GM19025 (cell line): ENCODE measurements around the gene FLYWCH1.
A peak's percentile ranks its signal among the peaks of the same experiment; 100 is the strongest.

ENCODE experiments used
- ATAC-seq: cut with Tn5 transposase; IDR thresholded peaks from one replicate; pipeline ENCODE4 v1.9.1; 2021; ENCODE audit warnings: mild to moderate bottlenecking, low read depth, moderate library complexity; ENCODE audit not compliant: unreplicated experiment

FLYWCH1 gene

GRCh38 chr16:2966043-2966807 lies 54.5 kb downstream of the FLYWCH1 start:
- no peak for ATAC-seq

GRCh38 chr16:2966808-2967191 lies 55.1 kb downstream of the FLYWCH1 start:
- no peak for ATAC-seq

DNA sequence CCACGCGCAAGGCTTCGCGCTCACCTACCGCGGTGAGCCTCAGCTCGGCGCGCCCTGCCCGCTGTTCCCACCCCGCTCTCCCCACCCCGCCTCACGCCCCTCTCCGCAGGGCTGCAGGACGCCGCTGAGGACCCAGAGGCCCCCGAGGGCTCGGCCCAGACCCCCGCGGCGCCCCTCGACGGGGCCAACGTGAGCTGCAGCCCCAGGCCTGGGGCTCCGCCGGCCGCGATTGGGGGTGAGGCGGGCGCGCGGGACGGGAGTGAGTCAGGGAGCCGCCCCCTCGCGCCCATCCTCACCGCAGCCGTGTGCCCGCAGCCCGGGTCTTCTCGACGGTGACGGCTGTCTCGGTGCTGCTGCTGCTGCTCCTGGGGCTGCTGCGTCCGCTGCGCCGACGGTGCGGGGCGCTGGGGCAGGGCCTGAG lies 55.5 kb downstream of the FLYWCH1 start:
- no peak for ATAC-seq

- no peak for ATAC-seq
Measured at GRCh38 chr16:2967721-2968161, 56.0 kb downstream of the FLYWCH1 start.

GRCh38 chr16:2968368-2968737 lies 56.6 kb downstream of the FLYWCH1 start:
- ATAC-seq = no peak

DNA sequence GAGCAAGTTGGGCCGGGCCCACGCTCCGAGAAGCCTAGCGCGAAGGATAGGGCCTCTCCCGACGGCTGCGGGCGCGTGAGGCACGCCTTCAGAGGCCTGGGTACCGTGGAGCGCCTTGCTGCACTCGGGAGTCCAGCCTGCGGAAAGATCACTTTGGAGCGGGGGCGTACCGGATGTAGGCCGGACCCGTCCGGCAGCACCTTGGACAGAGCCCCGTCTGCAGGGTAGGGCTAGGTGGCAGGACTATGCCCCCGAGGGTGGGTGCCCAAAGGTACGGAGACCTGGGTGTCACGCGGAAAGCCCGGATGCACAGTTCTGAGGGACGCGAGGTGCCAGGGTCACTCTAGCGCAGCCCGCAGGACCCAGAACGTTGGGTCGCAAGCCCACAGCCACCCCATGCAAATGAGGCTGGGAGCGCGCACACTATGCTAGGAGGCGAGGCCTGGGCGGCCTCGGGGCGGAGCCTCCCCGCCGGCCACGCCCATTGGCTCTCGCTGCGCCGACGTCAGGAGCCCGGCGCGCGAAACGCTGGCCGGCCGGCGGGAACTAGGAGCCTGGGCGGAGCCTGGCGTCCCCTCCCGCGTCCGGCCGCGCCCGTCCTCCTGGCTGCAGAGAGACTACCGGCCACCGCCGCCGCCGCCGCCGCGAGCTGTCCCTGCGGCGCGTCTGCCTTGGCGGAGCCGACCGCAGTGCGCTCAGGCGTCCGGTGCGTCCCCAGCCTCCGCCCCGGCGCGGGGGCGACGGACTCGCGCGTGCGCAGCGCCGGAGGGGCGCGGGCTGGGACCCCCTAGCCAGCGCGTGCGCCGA lies 57.2 kb downstream of the FLYWCH1 start, which contains the start of gene PAQR4:
PAQR4 (plus strand) TSS at position 611 of the 807 bp plus-strand sequence. CDS start 327 bp downstream, outside the sequence.
- peak; percentile 77 for ATAC-seq

DNA sequence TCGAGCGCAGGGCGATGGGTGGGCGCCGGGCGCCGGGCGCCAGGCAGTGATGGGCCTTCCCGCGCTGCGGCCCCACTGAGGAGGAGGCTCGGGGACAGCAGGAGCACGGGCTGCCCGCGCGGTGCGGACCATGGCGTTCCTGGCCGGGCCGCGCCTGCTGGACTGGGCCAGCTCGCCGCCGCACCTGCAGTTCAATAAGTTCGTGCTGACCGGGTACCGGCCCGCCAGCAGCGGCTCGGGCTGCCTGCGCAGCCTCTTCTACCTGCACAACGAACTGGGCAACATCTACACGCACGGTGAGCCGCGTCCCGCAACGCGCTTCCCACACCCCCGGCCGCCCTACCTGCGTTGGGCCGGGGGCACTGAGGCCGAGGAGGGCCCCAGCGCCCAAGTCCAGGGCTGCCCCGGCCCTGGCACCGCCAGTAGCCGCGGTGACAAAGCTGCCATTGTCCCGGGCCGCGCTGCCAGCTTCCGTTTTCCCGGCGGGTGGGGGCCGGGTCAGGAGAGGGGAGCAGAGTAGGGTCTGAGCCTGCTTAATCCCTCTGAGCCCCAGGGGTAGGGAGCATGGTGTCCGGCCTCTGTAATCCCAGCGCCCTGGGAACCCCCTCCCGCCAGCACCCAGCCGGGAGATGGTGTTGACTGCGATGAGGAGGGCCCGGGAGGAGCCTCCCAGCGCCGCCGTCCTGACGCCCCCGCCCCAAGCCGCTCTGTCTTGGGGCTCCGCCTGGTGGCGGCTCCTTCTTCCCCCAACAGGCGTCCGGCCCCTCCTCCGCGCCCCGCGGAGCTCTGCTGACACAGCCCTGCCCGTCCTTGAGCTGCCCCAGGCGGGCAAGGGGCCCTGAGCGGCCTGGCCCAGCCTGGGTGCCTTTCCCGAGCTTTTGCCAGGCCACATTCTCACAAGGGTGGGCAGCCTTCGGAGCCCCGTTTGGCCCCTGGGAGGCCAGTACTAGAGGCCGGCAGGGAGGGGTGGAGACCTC lies 58.1 kb downstream of the FLYWCH1 start:
- ATAC-seq = peak; percentile 19

- ATAC-seq = no peak
Measured at GRCh38 chr16:2970563-2970962, 58.8 kb downstream of the FLYWCH1 start.

- no peak for ATAC-seq
Measured at GRCh38 chr16:2971134-2971984, 59.6 kb downstream of the FLYWCH1 start.

- no peak for ATAC-seq
Measured at GRCh38 chr16:2971985-2972784, 60.5 kb downstream of the FLYWCH1 start.

- no peak for ATAC-seq
Measured at GRCh38 chr16:2973093-2973492, 61.4 kb downstream of the FLYWCH1 start.

GRCh38 chr16:2973605-2974318 lies 62.0 kb downstream of the FLYWCH1 start:
- no peak for ATAC-seq

- ATAC-seq = no peak
Measured at GRCh38 chr16:2974319-2975056, 62.8 kb downstream of the FLYWCH1 start.

DNA sequence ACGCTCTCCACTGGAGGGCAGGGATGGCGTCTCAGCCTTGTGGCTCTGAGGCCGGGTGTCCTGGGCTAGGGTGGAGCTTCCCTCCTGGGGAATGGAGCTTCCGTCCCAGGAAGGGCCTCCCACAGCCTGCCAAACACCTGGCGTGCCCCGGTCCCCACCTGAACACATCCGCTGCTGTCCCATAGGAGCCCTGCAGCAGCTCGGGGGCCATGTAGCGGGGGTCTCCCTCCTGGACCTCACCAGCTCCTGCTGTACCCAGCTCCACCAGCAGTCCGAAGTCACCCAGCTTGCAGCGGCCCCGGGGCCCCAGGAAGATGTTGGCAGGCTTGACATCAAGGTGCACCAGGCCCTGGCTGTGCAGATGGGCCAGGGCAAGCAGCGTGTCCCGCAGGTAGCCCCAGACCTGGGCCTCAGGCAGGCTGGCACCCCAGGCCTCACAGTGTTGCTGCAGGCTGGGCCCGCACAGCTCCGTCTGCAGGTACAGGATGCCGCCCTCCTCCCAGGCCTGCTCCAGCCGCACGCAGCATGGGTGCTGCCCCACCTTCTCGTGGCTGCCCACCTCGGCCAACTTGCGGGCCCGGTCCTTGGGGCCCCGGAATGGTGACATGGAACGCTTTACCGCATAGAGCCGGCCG lies 63.5 kb downstream of the FLYWCH1 start:
- no peak for ATAC-seq

DNA sequence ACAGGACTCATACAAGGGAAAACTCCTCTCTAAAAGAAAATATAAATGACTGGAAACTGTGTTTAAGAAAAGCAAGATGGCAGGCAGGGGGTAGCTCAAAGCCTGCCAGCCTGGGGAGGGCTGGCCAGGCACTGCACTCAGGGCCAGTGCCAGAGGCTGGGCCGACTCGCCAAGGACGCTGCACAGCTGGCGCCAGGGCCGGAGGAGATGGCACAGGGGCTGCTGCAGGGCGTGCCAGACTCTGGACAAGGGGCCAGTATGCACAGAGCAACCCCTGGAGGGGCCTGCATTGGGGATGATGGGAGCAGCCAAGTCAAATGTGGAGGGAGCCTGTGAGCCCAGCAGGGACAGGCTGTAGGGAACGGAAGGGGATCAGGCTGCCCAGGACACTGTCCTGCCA lies 64.5 kb downstream of the FLYWCH1 start:
- ATAC-seq = no peak

DNA sequence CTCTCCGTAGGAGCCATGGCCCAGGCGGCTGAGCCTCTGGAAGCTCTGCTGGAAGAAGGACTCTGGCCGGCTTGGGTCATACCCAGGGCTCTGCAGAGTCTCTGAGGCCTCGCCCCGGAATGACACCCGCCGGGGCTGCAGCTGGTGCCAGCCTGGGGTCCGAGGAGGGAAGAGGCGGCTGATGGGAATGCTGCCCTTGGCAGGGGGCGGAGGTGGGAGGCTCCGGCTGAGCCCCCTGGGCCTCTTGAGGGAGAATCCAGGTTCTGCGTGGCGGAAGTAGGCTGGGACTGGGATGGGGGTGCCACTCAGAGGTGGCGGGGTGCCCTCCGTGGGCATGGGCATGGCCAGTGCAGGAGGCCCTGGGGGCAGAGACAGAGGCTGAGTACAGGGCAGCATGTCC lies 64.9 kb downstream of the FLYWCH1 start:
- ATAC-seq = no peak

DNA sequence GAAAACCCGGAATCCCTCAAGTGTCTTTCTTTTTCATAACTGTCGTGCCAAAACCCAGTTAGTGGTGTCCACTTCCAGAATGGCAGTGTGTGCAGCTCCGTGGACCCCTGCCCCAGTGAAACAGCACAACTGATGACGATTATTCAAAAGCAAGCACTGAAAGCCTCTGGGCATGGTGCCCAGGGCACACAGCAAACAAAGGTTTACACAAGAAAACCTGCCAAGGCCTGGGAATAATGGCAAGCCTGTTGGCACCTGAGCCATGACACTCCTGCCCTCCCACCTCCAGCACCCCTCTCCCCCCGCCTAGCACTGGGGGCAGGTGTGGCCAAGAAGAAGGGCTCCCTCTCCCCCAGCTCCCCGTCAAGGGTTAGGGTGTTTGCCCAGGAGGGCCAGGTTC lies 65.7 kb downstream of the FLYWCH1 start:
- ATAC-seq = no peak
